A549 (cell line): Measurements from ENCODE around the gene KCNF1. TPM values are rescaled to one million over a fixed set of nuclear protein-coding genes. Genes with fewer than 3 reads are reported as not detected.

Source experiments
- ATOH8 ChIP-seq: fragments of 250-450 bp; sonication (Bioruptor Pico); IDR thresholded peaks from 2 replicates; pipeline ENCODE4 v1.5.0; 2020; ENCODE audit warnings: low read depth, mild to moderate bottlenecking, moderate library complexity
- BHLHE40 ChIP-seq: IDR thresholded peaks from 2 replicates; pipeline ENCODE4 v1.6.1; 2012; ENCODE audit warnings: low read depth, low read length, inconsistent platforms
- CHD2 ChIP-seq: fragments of 150-350 bp; IDR thresholded peaks from 2 replicates; pipeline ENCODE4 v1.6.1; 2014; ENCODE audit warnings: low read length; ENCODE audit not compliant: partially characterized antibody
- CHD4 ChIP-seq: fragments of 200-600 bp; sonication (generic); IDR thresholded peaks from 2 replicates; pipeline ENCODE4 v1.6.1; 2016; ENCODE audit warnings: antibody characterized with exemption, mild to moderate bottlenecking, borderline replicate concordance
- EHF ChIP-seq: fragments of 250-450 bp; sonication (Bioruptor Pico); IDR thresholded peaks from 2 replicates; pipeline ENCODE4 v1.5.0; 2020; ENCODE audit warnings: mild to moderate bottlenecking
- EHMT2 ChIP-seq: fragments of 200-600 bp; sonication (generic); IDR thresholded peaks from 2 replicates; pipeline ENCODE4 v1.6.1; 2016; ENCODE audit warnings: antibody characterized with exemption, low read depth, mild to moderate bottlenecking, moderate library complexity
- FOSB ChIP-seq: fragments of 250-450 bp; sonication (Bioruptor Pico); IDR thresholded peaks from 2 replicates; pipeline ENCODE4 v1.5.0; 2020; ENCODE audit warnings: mild to moderate bottlenecking, moderate library complexity
- FOSL2 ChIP-seq, 2 experiments: fragments of 450-650 bp in 1 of 2; fragments of >200 bp in 1 of 2; sonication (Bioruptor Twin) in 1 of 2; formaldehyde crosslinking; IDR thresholded peaks; 2 replicates each; pipeline versions ENCODE4 v1.5.0 to v1.6.1; 2016 to 2020; ENCODE audit warnings: mild to moderate bottlenecking in 1 of 2, moderate library complexity in 1 of 2
- FOXS1 ChIP-seq: fragments of 250-450 bp; sonication (Bioruptor Pico); IDR thresholded peaks from 2 replicates; pipeline ENCODE4 v1.5.0; 2020; ENCODE audit warnings: mild to moderate bottlenecking, moderate library complexity
- HES2 ChIP-seq: fragments of >200 bp; sonication (Bioruptor Twin); formaldehyde crosslinking; IDR thresholded peaks from 2 replicates; pipeline ENCODE4 v1.6.1; 2016
- HEYL ChIP-seq: fragments of 250-450 bp; sonication (Bioruptor Pico); IDR thresholded peaks from 2 replicates; pipeline ENCODE4 v1.8.0; 2021; ENCODE audit warnings: mild to moderate bottlenecking, moderate library complexity
- HOXA7 ChIP-seq: fragments of 250-450 bp; sonication (Bioruptor Pico); IDR thresholded peaks from 2 replicates; pipeline ENCODE4 v1.5.0; 2020; ENCODE audit warnings: mild to moderate bottlenecking, moderate library complexity
- HOXB5 ChIP-seq: fragments of 250-450 bp; sonication (Bioruptor Pico); IDR thresholded peaks from 2 replicates; pipeline ENCODE4 v1.5.0; 2020; ENCODE audit warnings: mild to moderate bottlenecking, moderate library complexity
- JUN ChIP-seq, 2 experiments: fragments of >200 bp; sonication (Bioruptor Twin); formaldehyde crosslinking; IDR thresholded peaks; 2 replicates in 1 of 2; 3 replicates in 1 of 2; pipeline ENCODE4 v1.6.1; 2016 to 2017
- MAX ChIP-seq: IDR thresholded peaks from 2 replicates; pipeline ENCODE4 v1.6.1; 2012
- NR3C1 ChIP-seq: fragments of >200 bp; sonication (Bioruptor Twin); formaldehyde crosslinking; IDR thresholded peaks from 3 replicates; pipeline ENCODE4 v1.6.1; 2017
- PBX3 ChIP-seq: IDR thresholded peaks from 2 replicates; pipeline ENCODE4 v1.6.1; 2012
- PHF8 ChIP-seq: fragments of 200-600 bp; sonication (generic); IDR thresholded peaks from 2 replicates; pipeline ENCODE4 v1.6.1; 2016; ENCODE audit warnings: low read depth, mild to moderate bottlenecking, antibody characterized with exemption, moderate library complexity, borderline replicate concordance
- POLR2AphosphoS2 ChIP-seq: conservative IDR thresholded peaks from 2 replicates; pipeline ENCODE4 v1.6.1; 2012; ENCODE audit warnings: low read length, improper control_type of control experiment, inconsistent platforms
- RARB ChIP-seq: fragments of 250-450 bp; sonication (Bioruptor Pico); IDR thresholded peaks from 2 replicates; pipeline ENCODE4 v1.8.0; 2021; ENCODE audit warnings: mild to moderate bottlenecking, moderate library complexity
- REST ChIP-seq: fragments of 200-600 bp; sonication (generic); IDR thresholded peaks from 2 replicates; pipeline ENCODE4 v1.6.1; 2016; ENCODE audit warnings: antibody characterized with exemption, mild to moderate bottlenecking, moderate library complexity
- RNF2 ChIP-seq: fragments of 200-600 bp; sonication (generic); IDR thresholded peaks from 2 replicates; pipeline ENCODE4 v1.6.1; 2016; ENCODE audit warnings: low read depth, mild to moderate bottlenecking, antibody characterized with exemption, moderate library complexity, borderline replicate concordance
- SREBF2 ChIP-seq: fragments of 450-650 bp; IDR thresholded peaks from 2 replicates; pipeline ENCODE4 v1.6.1; 2014; ENCODE audit warnings: mild to moderate bottlenecking, moderate library complexity
- TP53 ChIP-seq: fragments of 250-450 bp; sonication (Bioruptor Pico); IDR thresholded peaks from 2 replicates; pipeline ENCODE4 v1.5.0; 2021; ENCODE audit warnings: mild to moderate bottlenecking, moderate library complexity
- polyA plus RNA-seq, 4 experiments: library from polyadenylated mRNA; depleted of rRNA in 3 of 4; stranded (reverse); fragments of >200 nt; fragmentation: RNase III in 1 of 4; extraction: RNeasy Plus Mini Kit Qiagen cat#74134 plus additional on column Dnase treatment in 1 of 4; gene quantifications; 2 replicates in 3 of 4; 3 replicates in 1 of 4; pipeline ENCODE4 v1.2.3, GENCODE V29; 2011 to 2017

KCNF1 gene
- polyA plus RNA-seq, 2 of the 4 experiments (the other 2 are of a cell fraction), result 3.7 to 4.4 TPM

GRCh38 chr2:10935953-10936942 lies 24.5 kb downstream of the KCNF1 start (continued):
- peak; percentile 85 for TF ChIP-seq HES2
- TF ChIP-seq HOXA7 (CRISPR knock-in tag), result no peak
- no peak for TF ChIP-seq REST
- no peak for TF ChIP-seq CHD2
- peak; percentile 79; the same call in 1 of the 2 replicates for TF ChIP-seq ATOH8 (CRISPR knock-in tag)
- peak; percentile 100 for TF ChIP-seq FOSL2 (IDR thresholded peaks at IDR 0.05)
- TF ChIP-seq FOSL2 (CRISPR knock-in tag; IDR thresholded peaks at IDR 0.05), result peak; percentile 100
- peak; percentile 94 for TF ChIP-seq MAX
- TF ChIP-seq FOSB (CRISPR knock-in tag), result no peak
- no peak for TF ChIP-seq TP53 (CRISPR knock-in tag)
- TF ChIP-seq CHD4, result peak; percentile 92; the same call in 1 of the 2 replicates
- TF ChIP-seq FOXS1 (CRISPR knock-in tag), result peak; percentile 94; the same call in 1 of the 2 replicates
- no peak for TF ChIP-seq RNF2
- TF ChIP-seq PBX3, result peak; percentile 62; the same call in 1 of the 2 replicates
- TF ChIP-seq SREBF2, result no peak
- TF ChIP-seq HOXB5 (CRISPR knock-in tag), result no peak
- peak; percentile 99 for TF ChIP-seq JUN (IDR thresholded peaks at IDR 0.05)
- peak; percentile 33; the same call in 1 of the 2 replicates for TF ChIP-seq RARB (CRISPR knock-in tag)
- no peak for TF ChIP-seq EHMT2
- no peak for TF ChIP-seq PHF8
- TF ChIP-seq NR3C1, result no peak
- TF ChIP-seq POLR2AphosphoS2, result no peak
- no peak for TF ChIP-seq EHF
- peak; percentile 60 for TF ChIP-seq BHLHE40
- no peak for TF ChIP-seq HEYL (CRISPR knock-in tag)
